ENCODE results near the gene PHLPP2.
"Not testable (repeated sequence)": the region's sequence is repeated elsewhere in the genome, so short reads cannot be mapped to it uniquely, and the experiment has no call there.

PHLPP2 gene

DNA sequence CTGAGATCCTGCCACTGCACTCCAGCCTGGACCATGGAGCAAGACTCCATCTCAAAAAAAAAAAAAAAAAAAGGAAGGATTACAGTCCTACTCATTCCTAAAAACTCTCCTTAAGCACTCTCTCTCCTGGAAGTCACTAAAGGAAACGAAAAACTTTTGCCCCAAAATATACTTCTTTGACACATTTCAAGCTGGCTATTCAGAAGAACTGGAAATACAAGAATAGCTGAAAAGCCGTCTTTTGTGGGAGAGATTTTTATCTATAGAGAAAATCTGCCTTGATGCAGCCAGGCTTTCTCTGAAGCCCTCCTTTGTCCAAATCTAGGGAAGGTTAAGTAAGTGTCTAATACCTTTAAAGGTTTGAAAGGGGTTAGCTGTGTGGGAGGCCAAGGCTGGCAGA, 115.4 kb downstream of the PHLPP2 start:
- Histone ChIP-seq H3K79me1 (ENCODE audit: low read length) (no peaks in the 10 kb centered on the region), H3K27ac (ENCODE audit: low read depth, low read length) (no peak overlapping the region), H2BK120ac (ENCODE audit: insufficient read depth, low read length, poor library complexity) (no peak overlapping the region), H4K91ac (ENCODE audit: low read depth, low read length) (no peak overlapping the region), H3K18ac (ENCODE audit: low read length) (no peak overlapping the region), H3K23ac (ENCODE audit: low read length) (no peak overlapping the region), H3K36me3 (ENCODE audit: control insufficient read depth in 1 of 2, insufficient read depth in 2 of 2, low read length in 2 of 2) (no peaks in the 10 kb centered on the region), H3K4me1 (ENCODE audit: control insufficient read depth in 1 of 2, insufficient read depth in 2 of 2, low read length in 2 of 2) (peaks cover 4% of the 10 kb centered on the region in 2 experiments), H4K8ac (ENCODE audit: low read depth, low read length) (no peak overlapping the region), H2BK5ac (ENCODE audit: low read depth, low read length, poor library complexity) (no peak overlapping the region), H3K9ac (ENCODE audit: low read length) (no peak overlapping the region), H3K4me2 (ENCODE audit: low read length) (no peak overlapping the region), H2AFZ (ENCODE audit: insufficient read depth, low read length, poor library complexity) (no peak overlapping the region), H3K79me2 (ENCODE audit: control insufficient read depth, insufficient read depth, low read length, poor library complexity) (no peaks in the 10 kb centered on the region), H3K4ac (ENCODE audit: low read depth, low read length) (no peak overlapping the region), H2BK12ac (ENCODE audit: low read length) (no peak overlapping the region), H4K12ac (ENCODE audit: low read depth, low read length) (no peak overlapping the region), H3K4me3 (ENCODE audit: low read depth, low read length) (no peak overlapping the region), H2AK5ac (ENCODE audit: low read length) (no peak overlapping the region), H3K27me3 (ENCODE audit: insufficient read depth, low read length) (no peaks in the 10 kb centered on the region), H3K14ac (ENCODE audit: low read length) (no peak overlapping the region), H3K9me3 (ENCODE audit: insufficient read depth, low read depth, low read length) (no peaks in the 10 kb centered on the region)
- no CpG with 5 or more reads among the region's 2 CpGs for WGBS (ENCODE audit: extremely low coverage, insufficient coverage, insufficient read length)
- peak in 1 of 2 donors; percentile 87 for DNase-seq

DNA sequence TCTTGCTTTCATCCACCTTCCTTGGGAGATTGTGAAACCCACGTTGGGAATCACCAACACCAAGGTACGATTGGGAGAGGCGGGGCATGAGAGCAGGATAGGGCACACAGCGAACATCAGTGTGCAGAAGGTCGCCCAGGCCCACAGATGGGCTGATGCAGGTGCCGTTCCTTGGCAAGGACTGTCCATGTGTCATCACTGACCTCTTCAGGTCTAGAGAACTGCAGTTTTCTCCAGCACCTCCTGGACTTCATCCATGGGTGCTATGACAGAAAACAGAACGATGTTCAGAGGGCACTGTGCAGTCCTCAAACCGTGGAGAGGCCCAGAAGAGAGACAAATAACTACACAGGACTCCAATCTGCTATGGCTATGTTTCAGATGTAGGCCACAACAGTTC, 123.7 kb downstream of the PHLPP2 start:
- no peak overlapping the region for H2BK12ac ChIP-seq (ENCODE audit: low read length)
- H2BK120ac ChIP-seq (ENCODE audit: insufficient read depth, low read length, poor library complexity) = no peak overlapping the region
- no peak overlapping the region for H2BK5ac ChIP-seq (ENCODE audit: low read depth, low read length, poor library complexity)
- no peak overlapping the region for H3K4me2 ChIP-seq (ENCODE audit: low read length)
- WGBS (ENCODE audit: extremely low coverage, insufficient coverage, insufficient read length) = no CpG with 5 or more reads among the region's 8 CpGs
- H3K36me3 ChIP-seq (ENCODE audit: control insufficient read depth in 1 of 2, insufficient read depth in 2 of 2, low read length in 2 of 2) = no peaks in the 10 kb centered on the region
- H3K14ac ChIP-seq (ENCODE audit: low read length) = no peak overlapping the region
- no peak overlapping the region for H3K23ac ChIP-seq (ENCODE audit: low read length)
- DNase-seq = no peak
- no peaks in the 10 kb centered on the region for H3K79me1 ChIP-seq (ENCODE audit: low read length)
- no peak overlapping the region for H3K9ac ChIP-seq (ENCODE audit: low read length)
- H4K91ac ChIP-seq (ENCODE audit: low read depth, low read length) = no peak overlapping the region
- no peak overlapping the region for H3K4ac ChIP-seq (ENCODE audit: low read depth, low read length)
- no peak overlapping the region for H2AK5ac ChIP-seq (ENCODE audit: low read length)
- H3K27ac ChIP-seq (ENCODE audit: low read depth, low read length) = no peak overlapping the region
- H3K4me1 ChIP-seq (ENCODE audit: control insufficient read depth in 1 of 2, insufficient read depth in 2 of 2, low read length in 2 of 2) = no peaks in the 10 kb centered on the region
- H2AFZ ChIP-seq (ENCODE audit: insufficient read depth, low read length, poor library complexity) = no peak overlapping the region
- H3K79me2 ChIP-seq (ENCODE audit: control insufficient read depth, insufficient read depth, low read length, poor library complexity) = no peaks in the 10 kb centered on the region
- H4K8ac ChIP-seq (ENCODE audit: low read depth, low read length) = no peak overlapping the region
- H3K4me3 ChIP-seq (ENCODE audit: low read depth, low read length) = no peak overlapping the region
- no peak overlapping the region for H4K12ac ChIP-seq (ENCODE audit: low read depth, low read length)
- H3K9me3 ChIP-seq (ENCODE audit: insufficient read depth, low read depth, low read length) = no peaks in the 10 kb centered on the region
- H3K27me3 ChIP-seq (ENCODE audit: insufficient read depth, low read length) = no peaks in the 10 kb centered on the region
- no peak overlapping the region for H3K18ac ChIP-seq (ENCODE audit: low read length)

DNA sequence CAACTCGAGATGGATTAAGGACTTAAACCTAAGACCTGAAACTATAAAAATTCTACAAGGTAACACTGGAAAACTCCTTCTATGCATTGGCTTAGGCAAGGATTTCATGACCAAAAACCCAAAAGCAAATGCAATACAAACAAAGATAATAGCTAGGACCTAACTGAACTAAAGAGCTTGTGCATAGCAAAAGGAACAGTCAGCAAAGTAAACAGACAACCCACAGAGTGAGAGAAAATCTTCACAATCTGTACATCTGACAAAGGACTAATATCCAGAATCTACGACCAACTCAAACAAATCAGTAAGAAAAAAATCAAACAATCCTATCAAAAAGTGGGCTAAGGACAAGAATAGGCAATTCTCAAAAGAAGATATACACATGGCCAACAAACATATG, 126.1 kb downstream of the PHLPP2 start:
- H2BK120ac ChIP-seq (ENCODE audit: insufficient read depth, low read length, poor library complexity); H4K12ac ChIP-seq (ENCODE audit: low read depth, low read length); H2AFZ ChIP-seq (ENCODE audit: insufficient read depth, low read length, poor library complexity); H2AK5ac ChIP-seq (ENCODE audit: low read length); H2BK5ac ChIP-seq (ENCODE audit: low read depth, low read length, poor library complexity); H3K4ac ChIP-seq (ENCODE audit: low read depth, low read length); H3K9ac ChIP-seq (ENCODE audit: low read length); H3K18ac ChIP-seq (ENCODE audit: low read length); H3K4me1 ChIP-seq (ENCODE audit: control insufficient read depth in 1 of 2, insufficient read depth in 2 of 2, low read length in 2 of 2); H4K91ac ChIP-seq (ENCODE audit: low read depth, low read length); H3K23ac ChIP-seq (ENCODE audit: low read length); H3K36me3 ChIP-seq (ENCODE audit: control insufficient read depth in 1 of 2, insufficient read depth in 2 of 2, low read length in 2 of 2); H3K27me3 ChIP-seq (ENCODE audit: insufficient read depth, low read length); H3K4me3 ChIP-seq (ENCODE audit: low read depth, low read length); DNase-seq; H3K79me2 ChIP-seq (ENCODE audit: control insufficient read depth, insufficient read depth, low read length, poor library complexity); H4K8ac ChIP-seq (ENCODE audit: low read depth, low read length); H3K79me1 ChIP-seq (ENCODE audit: low read length); H3K4me2 ChIP-seq (ENCODE audit: low read length); H2BK12ac ChIP-seq (ENCODE audit: low read length); H3K9me3 ChIP-seq (ENCODE audit: insufficient read depth, low read depth, low read length); H3K14ac ChIP-seq (ENCODE audit: low read length); H3K27ac ChIP-seq (ENCODE audit: low read depth, low read length): not testable (repeated sequence)
- WGBS (ENCODE audit: extremely low coverage, insufficient coverage, insufficient read length) = no CpG with 5 or more reads among the region's 2 CpGs

DNA sequence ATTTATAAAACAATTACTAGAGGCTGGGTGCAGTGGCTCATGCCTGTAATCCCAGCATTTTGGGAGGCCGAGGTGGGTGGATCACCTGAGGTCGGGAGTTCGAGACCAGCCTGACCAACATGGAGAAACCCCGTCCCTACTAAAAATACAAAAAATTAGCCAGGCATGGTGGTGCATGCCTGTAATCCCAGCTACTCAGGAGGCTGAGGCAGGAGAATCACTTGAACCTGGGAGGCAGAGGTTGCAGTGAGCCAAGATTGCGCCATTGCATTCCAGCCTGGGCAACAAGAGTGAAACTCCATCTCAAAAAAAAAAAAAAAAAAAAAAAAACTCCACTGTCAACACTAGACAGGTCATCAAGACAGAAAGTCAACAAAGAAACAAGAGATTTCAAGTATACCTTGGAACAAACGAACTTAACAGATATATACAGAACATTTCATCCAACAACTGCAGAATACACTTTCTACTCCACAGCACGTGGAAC, 129.1 kb downstream of the PHLPP2 start:
- not testable (repeated sequence) for H2BK120ac ChIP-seq (ENCODE audit: insufficient read depth, low read length, poor library complexity); H4K91ac ChIP-seq (ENCODE audit: low read depth, low read length); H2BK12ac ChIP-seq (ENCODE audit: low read length); H4K12ac ChIP-seq (ENCODE audit: low read depth, low read length); H3K18ac ChIP-seq (ENCODE audit: low read length); H3K79me2 ChIP-seq (ENCODE audit: control insufficient read depth, insufficient read depth, low read length, poor library complexity); H3K4ac ChIP-seq (ENCODE audit: low read depth, low read length); H3K14ac ChIP-seq (ENCODE audit: low read length); H3K23ac ChIP-seq (ENCODE audit: low read length); H3K27ac ChIP-seq (ENCODE audit: low read depth, low read length); DNase-seq; H3K27me3 ChIP-seq (ENCODE audit: insufficient read depth, low read length); H3K4me2 ChIP-seq (ENCODE audit: low read length); H2BK5ac ChIP-seq (ENCODE audit: low read depth, low read length, poor library complexity); H4K8ac ChIP-seq (ENCODE audit: low read depth, low read length); H3K79me1 ChIP-seq (ENCODE audit: low read length); H2AFZ ChIP-seq (ENCODE audit: insufficient read depth, low read length, poor library complexity); H3K9ac ChIP-seq (ENCODE audit: low read length); H3K4me1 ChIP-seq (ENCODE audit: control insufficient read depth in 1 of 2, insufficient read depth in 2 of 2, low read length in 2 of 2); H3K9me3 ChIP-seq (ENCODE audit: insufficient read depth, low read depth, low read length); H2AK5ac ChIP-seq (ENCODE audit: low read length); H3K4me3 ChIP-seq (ENCODE audit: low read depth, low read length); H3K36me3 ChIP-seq (ENCODE audit: control insufficient read depth in 1 of 2, insufficient read depth in 2 of 2, low read length in 2 of 2)
- no CpG with 5 or more reads among the region's 7 CpGs for WGBS (ENCODE audit: extremely low coverage, insufficient coverage, insufficient read length)

Measured in trophoblast cell (in vitro differentiated cells and primary cell).